ENCODE results near the gene DBP.

GRCh38 chr19:48665786-48666185, 28.6 kb upstream of the DBP start:
- no peak for TF ChIP-seq POLR2AphosphoS5 (IDR thresholded peaks at IDR 0.05)
- TF ChIP-seq POLR2A (IDR thresholded peaks at IDR 0.05): no peak

Measured in sigmoid colon (tissue), 4 donors.